Ishikawa (cell line): ENCODE measurements around the gene CHST5.

ENCODE experiments used
- CEBPB ChIP-seq: IDR thresholded peaks from 2 replicates; pipeline ENCODE4 v1.6.1; 2012
- CREB1 ChIP-seq: IDR thresholded peaks from 2 replicates; pipeline ENCODE4 v1.6.1; 2012; ENCODE audit warnings: low read depth
- EGR1 ChIP-seq: IDR thresholded peaks from 2 replicates; pipeline ENCODE4 v1.6.1; 2012
- EP300 ChIP-seq: IDR thresholded peaks from 2 replicates; pipeline ENCODE4 v1.6.1; 2012; ENCODE audit warnings: borderline replicate concordance
- FOXM1 ChIP-seq: IDR thresholded peaks from 2 replicates; pipeline ENCODE4 v1.6.1; 2012; ENCODE audit warnings: low read depth, borderline replicate concordance
- NFIC ChIP-seq: IDR thresholded peaks from 2 replicates; pipeline ENCODE4 v1.6.1; 2012
- RAD21 ChIP-seq: IDR thresholded peaks from 2 replicates; pipeline ENCODE4 v1.6.1; 2012; ENCODE audit warnings: low read depth
- TAF1 ChIP-seq: IDR thresholded peaks from 2 replicates; pipeline ENCODE4 v1.6.1; 2012; ENCODE audit warnings: low read depth, mild to moderate bottlenecking
- TCF12 ChIP-seq: IDR thresholded peaks from 2 replicates; pipeline ENCODE4 v1.6.1; 2012; ENCODE audit warnings: low read depth
- TEAD4 ChIP-seq: IDR thresholded peaks from 2 replicates; pipeline ENCODE4 v1.6.1; 2012
- YY1 ChIP-seq: IDR thresholded peaks from 2 replicates; pipeline ENCODE4 v1.6.1; 2012; ENCODE audit warnings: low read depth
- ZBTB7A ChIP-seq: IDR thresholded peaks from 2 replicates; pipeline ENCODE4 v1.6.1; 2012; ENCODE audit warnings: low read depth
- TF ChIP-seq, protein P1 (sequence below): IDR thresholded peaks from 2 replicates; pipeline ENCODE4 v1.6.1; 2012
- TF ChIP-seq, protein P2 (sequence below): IDR thresholded peaks from 2 replicates; pipeline ENCODE4 v1.6.1; 2012
- TF ChIP-seq, protein P3 (sequence below): IDR thresholded peaks from 2 replicates; pipeline ENCODE4 v1.6.1; 2012; ENCODE audit warnings: low read depth, mild to moderate bottlenecking

CHST5 gene

DNA sequence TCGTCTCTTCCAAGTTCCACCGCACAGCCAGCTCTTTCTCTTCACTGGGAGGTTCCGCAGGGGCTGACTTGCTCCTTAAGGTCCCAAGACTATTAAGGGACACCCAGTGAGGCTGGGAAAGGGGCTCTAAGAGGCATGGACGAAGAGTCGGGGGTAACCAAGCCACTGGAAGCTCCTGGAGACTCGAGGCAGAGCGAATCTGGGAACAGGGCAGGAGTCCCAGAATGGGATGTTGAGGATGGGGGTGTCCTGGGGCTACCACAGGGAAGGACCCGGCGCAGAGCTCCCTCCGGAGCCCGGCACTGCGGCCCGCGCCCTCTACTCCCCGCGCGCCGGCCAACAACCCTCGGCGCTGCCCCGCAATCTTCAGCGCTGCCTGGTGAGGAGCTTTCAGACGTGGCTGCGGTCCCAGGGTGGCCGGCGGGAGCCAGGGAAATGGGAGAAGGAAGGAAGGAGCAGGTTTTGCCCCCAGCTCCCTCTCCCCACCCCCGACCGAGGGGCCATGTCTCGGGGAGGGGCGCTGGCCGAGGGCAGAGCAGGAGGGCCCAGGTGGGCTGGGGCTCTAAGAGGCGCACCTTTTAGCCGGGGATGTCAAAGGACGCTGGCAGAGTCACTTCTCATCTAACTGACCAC lies 581 bp downstream of the CHST5 start:
- TF ChIP-seq EP300: no peak

DNA sequence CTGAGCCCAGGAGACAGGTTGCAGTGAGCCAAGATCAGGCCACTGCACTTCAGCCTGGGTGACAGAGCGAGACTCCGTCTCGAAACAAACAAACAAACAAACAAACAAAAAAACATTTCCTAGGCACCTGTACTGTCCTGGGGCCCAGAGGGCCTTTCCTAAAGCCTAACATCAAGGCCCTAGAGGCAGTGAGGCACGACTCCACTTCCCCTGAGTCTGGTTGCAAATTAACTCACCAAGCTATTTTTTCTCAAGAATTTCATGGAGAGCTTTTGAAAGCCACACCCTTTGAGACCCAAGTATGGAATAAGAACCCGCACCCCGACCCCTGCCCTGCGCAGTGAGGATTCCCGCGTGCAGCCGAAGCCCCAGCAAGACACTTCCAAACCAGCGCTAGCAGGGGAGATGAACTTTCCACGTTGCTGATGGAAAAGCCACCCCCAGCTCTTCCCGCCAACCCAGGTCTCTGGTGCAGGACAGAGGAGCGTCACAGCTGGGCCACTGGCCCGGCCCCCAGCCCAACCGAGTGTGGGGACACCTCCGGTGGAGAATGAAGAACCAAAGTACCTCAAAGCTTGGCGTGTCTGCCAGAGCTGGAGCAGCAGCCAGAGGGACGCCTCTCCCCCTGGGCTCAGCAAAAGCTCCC lies 1.2 kb downstream of the CHST5 start:
- TF ChIP-seq CREB1 (no peak), TCF12 (no peak), RAD21 (no peak), ZBTB7A (no peak), TAF1 (no peak), FOXM1 (no peak), EGR1 (no peak), YY1 (no peak), EP300 (no peak), TEAD4 (no peak), NFIC (no peak), CEBPB (no peak)
- TF ChIP-seq, protein P1, sequence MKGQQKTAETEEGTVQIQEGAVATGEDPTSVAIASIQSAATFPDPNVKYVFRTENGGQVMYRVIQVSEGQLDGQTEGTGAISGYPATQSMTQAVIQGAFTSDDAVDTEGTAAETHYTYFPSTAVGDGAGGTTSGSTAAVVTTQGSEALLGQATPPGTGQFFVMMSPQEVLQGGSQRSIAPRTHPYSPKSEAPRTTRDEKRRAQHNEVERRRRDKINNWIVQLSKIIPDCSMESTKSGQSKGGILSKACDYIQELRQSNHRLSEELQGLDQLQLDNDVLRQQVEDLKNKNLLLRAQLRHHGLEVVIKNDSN: no peak

DNA sequence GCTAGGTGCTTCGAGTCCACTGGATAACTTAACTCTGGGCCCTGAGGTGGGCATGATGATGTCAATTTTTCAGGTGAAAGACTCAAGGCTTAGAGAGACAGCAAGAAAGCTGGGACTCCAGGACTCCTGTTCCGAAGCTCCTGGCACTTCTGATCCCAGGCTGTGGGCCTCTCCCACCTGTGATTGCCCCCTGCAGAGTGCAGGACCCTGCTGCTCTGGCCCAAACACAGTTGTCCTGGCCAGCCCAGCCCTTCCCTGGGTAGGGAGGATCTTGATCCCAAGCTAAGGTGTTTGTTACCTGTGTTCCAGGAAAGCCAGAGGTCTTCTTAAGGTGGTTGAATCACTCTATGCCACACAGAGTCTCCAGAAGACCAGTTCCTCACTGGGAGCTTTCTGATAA lies 3.1 kb downstream of the CHST5 start:
- TF ChIP-seq NFIC: no peak
- TF ChIP-seq TCF12: no peak
- TF ChIP-seq TEAD4: no peak
- no peak for TF ChIP-seq ZBTB7A
- TF ChIP-seq TAF1: no peak
- no peak for TF ChIP-seq CREB1
- no peak for TF ChIP-seq YY1
- no peak for TF ChIP-seq RAD21
- TF ChIP-seq, protein P2, sequence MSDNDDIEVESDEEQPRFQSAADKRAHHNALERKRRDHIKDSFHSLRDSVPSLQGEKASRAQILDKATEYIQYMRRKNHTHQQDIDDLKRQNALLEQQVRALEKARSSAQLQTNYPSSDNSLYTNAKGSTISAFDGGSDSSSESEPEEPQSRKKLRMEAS: no peak
- TF ChIP-seq, protein P3, sequence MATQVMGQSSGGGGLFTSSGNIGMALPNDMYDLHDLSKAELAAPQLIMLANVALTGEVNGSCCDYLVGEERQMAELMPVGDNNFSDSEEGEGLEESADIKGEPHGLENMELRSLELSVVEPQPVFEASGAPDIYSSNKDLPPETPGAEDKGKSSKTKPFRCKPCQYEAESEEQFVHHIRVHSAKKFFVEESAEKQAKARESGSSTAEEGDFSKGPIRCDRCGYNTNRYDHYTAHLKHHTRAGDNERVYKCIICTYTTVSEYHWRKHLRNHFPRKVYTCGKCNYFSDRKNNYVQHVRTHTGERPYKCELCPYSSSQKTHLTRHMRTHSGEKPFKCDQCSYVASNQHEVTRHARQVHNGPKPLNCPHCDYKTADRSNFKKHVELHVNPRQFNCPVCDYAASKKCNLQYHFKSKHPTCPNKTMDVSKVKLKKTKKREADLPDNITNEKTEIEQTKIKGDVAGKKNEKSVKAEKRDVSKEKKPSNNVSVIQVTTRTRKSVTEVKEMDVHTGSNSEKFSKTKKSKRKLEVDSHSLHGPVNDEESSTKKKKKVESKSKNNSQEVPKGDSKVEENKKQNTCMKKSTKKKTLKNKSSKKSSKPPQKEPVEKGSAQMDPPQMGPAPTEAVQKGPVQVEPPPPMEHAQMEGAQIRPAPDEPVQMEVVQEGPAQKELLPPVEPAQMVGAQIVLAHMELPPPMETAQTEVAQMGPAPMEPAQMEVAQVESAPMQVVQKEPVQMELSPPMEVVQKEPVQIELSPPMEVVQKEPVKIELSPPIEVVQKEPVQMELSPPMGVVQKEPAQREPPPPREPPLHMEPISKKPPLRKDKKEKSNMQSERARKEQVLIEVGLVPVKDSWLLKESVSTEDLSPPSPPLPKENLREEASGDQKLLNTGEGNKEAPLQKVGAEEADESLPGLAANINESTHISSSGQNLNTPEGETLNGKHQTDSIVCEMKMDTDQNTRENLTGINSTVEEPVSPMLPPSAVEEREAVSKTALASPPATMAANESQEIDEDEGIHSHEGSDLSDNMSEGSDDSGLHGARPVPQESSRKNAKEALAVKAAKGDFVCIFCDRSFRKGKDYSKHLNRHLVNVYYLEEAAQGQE: no peak
- no peak for TF ChIP-seq EGR1
- TF ChIP-seq, protein P1: no peak

DNA sequence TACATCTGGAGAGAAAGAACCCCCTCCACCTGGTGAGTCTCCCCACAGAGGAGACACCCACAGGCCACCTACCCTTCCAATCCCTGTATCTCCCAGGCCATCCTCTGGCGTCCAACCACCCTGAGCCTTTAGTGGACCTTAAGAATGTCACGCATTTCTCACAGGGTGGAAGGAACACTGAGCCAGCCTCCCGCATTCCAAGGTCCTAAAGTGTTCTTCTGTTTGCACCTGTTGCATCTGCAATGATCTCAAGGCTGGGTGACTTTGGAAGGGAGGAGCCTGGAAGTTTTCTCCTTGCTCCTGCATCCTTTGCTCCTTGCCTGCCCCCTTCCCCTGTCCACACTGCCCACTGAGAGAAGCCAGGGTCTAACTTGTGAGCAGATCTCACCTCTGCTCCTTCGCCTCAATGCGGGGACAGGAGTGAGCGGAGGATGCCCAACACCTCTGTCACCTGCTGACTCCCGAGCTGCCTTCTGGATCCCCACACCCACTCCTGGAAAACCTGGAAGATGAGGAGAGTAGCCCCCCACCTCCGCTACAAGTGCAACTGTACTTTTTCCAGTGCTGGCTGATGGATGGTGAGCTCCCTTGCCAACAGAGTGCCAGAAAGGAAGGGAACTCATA lies 3.7 kb downstream of the CHST5 start:
- TF ChIP-seq TAF1 (no peak), RAD21 (no peak), TEAD4 (no peak), YY1 (no peak), CEBPB (no peak), ZBTB7A (no peak), EGR1 (no peak), CREB1 (no peak), NFIC (no peak), EP300 (no peak), FOXM1 (no peak), TCF12 (no peak)
- TF ChIP-seq, protein P1: no peak
- TF ChIP-seq, protein P3: no peak
- TF ChIP-seq, protein P2: no peak

DNA sequence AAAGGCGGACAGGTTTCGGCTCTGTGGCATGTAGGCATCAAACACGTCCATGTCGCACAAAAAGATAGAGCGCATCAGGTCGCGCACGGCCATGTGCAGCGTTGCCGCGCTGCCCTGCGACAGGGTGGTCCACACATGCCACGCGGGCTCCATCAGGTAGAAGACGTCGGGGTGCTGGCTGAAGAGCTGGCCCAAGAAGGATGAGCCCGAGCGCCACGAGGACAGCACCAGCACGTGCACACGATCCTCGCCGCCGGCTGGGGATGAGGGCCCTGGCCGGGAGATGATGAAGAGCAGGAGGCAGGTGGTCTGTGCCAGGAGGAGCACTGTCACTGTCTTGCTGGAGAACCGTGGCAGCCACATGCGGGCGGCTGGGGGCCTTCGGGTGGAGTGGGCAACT lies 5.9 kb downstream of the CHST5 start:
- TF ChIP-seq RAD21 (no peak), FOXM1 (no peak), TAF1 (no peak), TEAD4 (no peak), EP300 (no peak), EGR1 (no peak), TCF12 (no peak), YY1 (no peak)
- TF ChIP-seq, protein P3: no peak
- TF ChIP-seq, protein P1: no peak
- TF ChIP-seq, protein P2: no peak
